ENCODE data around the gene MTX1. TPM values are rescaled to one million over a fixed set of nuclear protein-coding genes. Genes with fewer than 3 reads are reported as not detected.

Gene MTX1
- total and polyA plus RNA-seq, 4 donors, result 25.6 to 72.1 (median 58.3) TPM

DNA sequence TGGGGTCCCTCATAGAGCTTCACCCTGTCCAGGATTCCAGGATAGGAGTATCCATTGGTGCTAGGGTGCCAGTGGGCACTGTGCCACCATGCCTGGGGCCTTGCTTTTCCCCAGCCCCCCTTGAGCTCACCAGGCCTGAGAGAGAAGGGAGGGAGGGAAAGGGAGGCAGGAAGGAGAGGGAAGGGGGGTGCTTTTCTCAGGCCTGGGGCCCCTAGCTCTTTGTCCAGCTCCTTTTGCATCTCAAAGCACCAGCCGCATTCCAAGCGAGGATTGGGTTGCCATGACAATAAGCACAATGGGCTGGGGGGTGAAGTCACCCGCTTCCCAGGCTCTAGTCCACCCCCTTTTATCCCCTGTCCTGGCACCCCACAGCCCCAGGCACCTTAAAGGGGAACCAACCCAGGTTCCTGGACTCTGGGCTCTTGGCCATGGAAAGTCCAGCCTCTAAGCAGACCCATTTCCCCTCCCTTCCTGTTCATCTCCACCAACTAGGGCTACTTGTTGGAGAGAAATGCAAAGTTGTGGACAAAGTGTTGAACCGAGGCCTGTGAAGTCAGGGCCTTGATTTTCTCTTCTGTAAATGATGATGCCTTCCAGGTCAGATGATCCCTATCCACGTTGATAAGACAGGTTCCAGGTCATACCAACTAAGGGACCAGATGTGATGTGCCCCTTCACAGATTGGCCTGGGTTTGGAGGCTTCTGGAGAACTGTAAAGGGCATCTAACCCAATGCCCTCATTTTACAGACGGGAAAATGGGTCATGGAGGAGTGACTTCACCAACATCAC, 12.2 kb upstream of the MTX1 start:
- H3K9ac ChIP-seq (ENCODE audit: insufficient read depth in 1 of 2, low read length in 2 of 2), result no peak overlapping the region
- H3K4me1 ChIP-seq (ENCODE audit: control insufficient read depth in 5 of 5, insufficient read depth in 5 of 5, low read length in 5 of 5), result peaks cover 0 to 31% (median 8%) of the 10 kb centered on the region in 5 donors
- DNase-seq (peak in 2 of 3 donors; percentile 48 to 60), ATAC-seq (ENCODE audit: insufficient read depth, low FRiP score) (no peak)
- no peak overlapping the region for H3K27ac ChIP-seq (ENCODE audit: low read depth in 1 of 2, low read length in 1 of 2)
- no peaks in the 10 kb centered on the region for H3K27me3 ChIP-seq (ENCODE audit: control insufficient read depth in 3 of 3, insufficient read depth in 3 of 3, low read length in 2 of 3)
- H3K4me3 ChIP-seq, result no peak overlapping the region
- TF ChIP-seq, protein P1, sequence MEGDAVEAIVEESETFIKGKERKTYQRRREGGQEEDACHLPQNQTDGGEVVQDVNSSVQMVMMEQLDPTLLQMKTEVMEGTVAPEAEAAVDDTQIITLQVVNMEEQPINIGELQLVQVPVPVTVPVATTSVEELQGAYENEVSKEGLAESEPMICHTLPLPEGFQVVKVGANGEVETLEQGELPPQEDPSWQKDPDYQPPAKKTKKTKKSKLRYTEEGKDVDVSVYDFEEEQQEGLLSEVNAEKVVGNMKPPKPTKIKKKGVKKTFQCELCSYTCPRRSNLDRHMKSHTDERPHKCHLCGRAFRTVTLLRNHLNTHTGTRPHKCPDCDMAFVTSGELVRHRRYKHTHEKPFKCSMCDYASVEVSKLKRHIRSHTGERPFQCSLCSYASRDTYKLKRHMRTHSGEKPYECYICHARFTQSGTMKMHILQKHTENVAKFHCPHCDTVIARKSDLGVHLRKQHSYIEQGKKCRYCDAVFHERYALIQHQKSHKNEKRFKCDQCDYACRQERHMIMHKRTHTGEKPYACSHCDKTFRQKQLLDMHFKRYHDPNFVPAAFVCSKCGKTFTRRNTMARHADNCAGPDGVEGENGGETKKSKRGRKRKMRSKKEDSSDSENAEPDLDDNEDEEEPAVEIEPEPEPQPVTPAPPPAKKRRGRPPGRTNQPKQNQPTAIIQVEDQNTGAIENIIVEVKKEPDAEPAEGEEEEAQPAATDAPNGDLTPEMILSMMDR (IDR thresholded peaks at IDR 0.05; ENCODE audit: control extremely low read depth, extremely low read depth), result no peak
- no peaks in the 10 kb centered on the region for H3K9me3 ChIP-seq (ENCODE audit: control insufficient read depth in 4 of 4, insufficient read depth in 3 of 4, low read length in 3 of 4)
- peaks cover 0 to 17% (median 3%) of the 10 kb centered on the region in 4 donors for H3K36me3 ChIP-seq (ENCODE audit: control insufficient read depth in 4 of 4, insufficient read depth in 4 of 4, low read length in 4 of 4)
- WGBS, 2 donors, result 87 to 90% methylated on average over 6 of the region's 6 CpGs

DNA sequence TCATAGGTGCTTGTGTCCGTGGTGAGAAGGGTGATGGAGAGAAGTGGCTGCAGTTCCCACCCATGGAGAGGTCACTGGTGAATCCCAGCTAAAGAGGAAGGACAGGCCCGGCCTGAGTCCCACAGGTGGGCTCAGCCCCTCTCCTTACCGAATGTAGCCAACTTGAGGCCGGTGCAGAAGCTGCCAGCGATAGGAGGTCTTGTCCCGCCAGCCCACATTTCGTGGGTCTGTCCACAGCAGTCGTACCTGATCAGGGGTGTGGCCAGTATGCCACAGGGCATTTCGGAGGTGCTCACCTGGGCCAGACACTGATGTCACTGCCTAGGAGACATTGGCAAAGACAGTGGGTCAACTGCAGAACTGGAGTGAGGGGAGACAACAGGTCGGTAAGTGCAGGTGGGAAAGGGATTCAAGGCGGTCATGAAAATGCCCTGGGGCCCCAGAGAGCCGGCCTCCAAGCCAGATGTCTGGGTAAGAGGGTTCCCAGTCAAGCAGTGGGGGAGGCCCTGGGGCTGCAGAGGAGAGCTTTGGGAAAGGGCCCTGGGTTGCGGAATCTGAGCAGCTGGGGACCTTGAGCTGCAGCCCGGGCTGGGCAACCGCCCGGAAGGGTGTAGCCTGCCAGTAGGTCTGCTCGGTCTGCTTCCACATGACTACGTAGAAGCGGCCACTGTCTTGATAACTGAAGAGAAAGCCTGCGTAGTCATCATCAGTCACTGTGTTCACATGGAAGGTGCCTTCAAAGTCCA, 11.4 kb upstream of the MTX1 start:
- Histone ChIP-seq H3K27me3 (ENCODE audit: control insufficient read depth in 3 of 3, insufficient read depth in 3 of 3, low read length in 2 of 3) (no peaks in the 10 kb centered on the region), H3K36me3 (ENCODE audit: control insufficient read depth in 4 of 4, insufficient read depth in 4 of 4, low read length in 4 of 4) (peaks cover 0 to 21% (median 3%) of the 10 kb centered on the region in 4 donors), H3K9me3 (ENCODE audit: control insufficient read depth in 4 of 4, insufficient read depth in 3 of 4, low read length in 3 of 4) (no peaks in the 10 kb centered on the region), H3K4me3 (no peak overlapping the region), H3K4me1 (ENCODE audit: control insufficient read depth in 5 of 5, insufficient read depth in 5 of 5, low read length in 5 of 5) (peaks cover 0 to 31% (median 8%) of the 10 kb centered on the region in 5 donors), H3K9ac (ENCODE audit: insufficient read depth in 1 of 2, low read length in 2 of 2) (no peak overlapping the region), H3K27ac (ENCODE audit: low read depth in 1 of 2, low read length in 1 of 2) (no peak overlapping the region)
- DNase-seq (no peak), ATAC-seq (ENCODE audit: insufficient read depth, low FRiP score) (no peak)
- 93 to 95% methylated on average over 20 of the region's 20 CpGs for WGBS, 2 donors
- TF ChIP-seq, protein P1 (IDR thresholded peaks at IDR 0.05; ENCODE audit: control extremely low read depth, extremely low read depth), result no peak

DNA sequence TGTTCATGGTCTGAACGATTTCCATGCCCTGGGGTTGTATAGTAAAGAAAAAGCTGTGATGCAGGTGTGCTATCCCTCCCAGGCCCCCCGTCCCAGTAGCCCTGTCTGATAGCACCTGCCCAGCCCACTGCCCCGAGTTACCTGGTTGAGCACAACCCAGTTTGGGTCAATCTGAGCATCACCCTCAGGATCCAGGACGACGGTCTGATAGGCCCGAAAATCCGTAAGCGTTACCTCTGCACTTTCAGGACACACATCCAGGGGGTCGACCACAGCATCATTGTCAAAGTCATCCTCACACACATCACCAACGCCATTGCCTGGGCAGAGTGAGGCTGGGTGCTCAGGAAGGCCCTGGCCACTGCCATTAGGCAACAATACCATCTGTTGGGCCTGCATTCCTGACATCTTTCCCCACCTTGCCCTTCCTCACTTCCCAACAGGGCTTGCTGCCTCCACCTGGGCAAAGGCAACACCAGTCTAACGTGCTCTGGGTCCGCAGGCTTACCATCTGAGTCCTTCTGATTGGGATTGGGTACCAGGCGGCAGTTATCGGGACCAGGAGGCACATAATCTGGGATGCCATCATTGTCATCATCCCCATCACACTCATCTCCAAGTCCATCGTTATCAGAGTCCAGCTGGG, 10.5 kb upstream of the MTX1 start:
- ATAC-seq (ENCODE audit: insufficient read depth, low FRiP score) (no peak), DNase-seq (no peak)

More for the DNA sequence above, 10.5 kb upstream of the MTX1 start:
- H3K9me3 ChIP-seq (ENCODE audit: control insufficient read depth in 4 of 4, insufficient read depth in 3 of 4, low read length in 3 of 4), result no peaks in the 10 kb centered on the region
- no peak overlapping the region for H3K4me3 ChIP-seq
- TF ChIP-seq, protein P1 (IDR thresholded peaks at IDR 0.05; ENCODE audit: control extremely low read depth, extremely low read depth), result no peak
- H3K9ac ChIP-seq (ENCODE audit: insufficient read depth in 1 of 2, low read length in 2 of 2), result no peak overlapping the region
- peaks cover 0 to 26% (median 7%) of the 10 kb centered on the region in 5 donors for H3K4me1 ChIP-seq (ENCODE audit: control insufficient read depth in 5 of 5, insufficient read depth in 5 of 5, low read length in 5 of 5)
- H3K27ac ChIP-seq (ENCODE audit: low read depth in 1 of 2, low read length in 1 of 2), result no peak overlapping the region
- WGBS, 2 donors, result 95% methylated on average over 15 of the region's 15 CpGs
- peaks cover 0 to 23% (median 3%) of the 10 kb centered on the region in 4 donors for H3K36me3 ChIP-seq (ENCODE audit: control insufficient read depth in 4 of 4, insufficient read depth in 4 of 4, low read length in 4 of 4)
- H3K27me3 ChIP-seq (ENCODE audit: control insufficient read depth in 3 of 3, insufficient read depth in 3 of 3, low read length in 2 of 3), result no peaks in the 10 kb centered on the region
